Activated naive CD4-positive, alpha-beta T cell treated with anti-CD3 and anti-CD28 coated beads, Interleukin-2, amount 10 ng/mL, durations not matched to agents 7 days and 5 days (primary cell): ENCODE measurements around the gene ATP2B3.
A peak's percentile ranks its signal among the peaks of the same experiment; 100 is the strongest.

Experiments
- CTCF ChIA-PET: fragments of 350-600 bp; sonication (Branson Sonifier 250); formaldehyde crosslinking; loops from one replicate; lab custom pipeline; 2021; ENCODE audit warnings: antibody characterized with exemption; lab: Charles Lee
- DNase-seq: peaks from one replicate; pipeline ENCODE4 v3.0.0-alpha.2; 2020
- H3K27ac Mint-ChIP-seq: one replicate; pipeline ENCODE4 v1.8.0; 2021; ENCODE audit warnings: mild to moderate bottlenecking, moderate library complexity, mixed read lengths
- H3K27me3 Mint-ChIP-seq: one replicate; pipeline ENCODE4 v1.8.0; 2021; ENCODE audit warnings: mild to moderate bottlenecking, mixed read lengths
- H3K36me3 Mint-ChIP-seq: one replicate; pipeline ENCODE4 v1.8.0; 2021; ENCODE audit warnings: mixed read lengths
- H3K4me1 Mint-ChIP-seq: one replicate; pipeline ENCODE4 v1.8.0; 2021; ENCODE audit warnings: mixed read lengths
- H3K4me3 Mint-ChIP-seq: one replicate; pipeline ENCODE4 v1.8.0; 2021; ENCODE audit warnings: mild to moderate bottlenecking, moderate library complexity, mixed read lengths
- H3K9me3 Mint-ChIP-seq: one replicate; pipeline ENCODE4 v1.8.0; 2021; ENCODE audit warnings: mixed read lengths

Gene ATP2B3

DNA sequence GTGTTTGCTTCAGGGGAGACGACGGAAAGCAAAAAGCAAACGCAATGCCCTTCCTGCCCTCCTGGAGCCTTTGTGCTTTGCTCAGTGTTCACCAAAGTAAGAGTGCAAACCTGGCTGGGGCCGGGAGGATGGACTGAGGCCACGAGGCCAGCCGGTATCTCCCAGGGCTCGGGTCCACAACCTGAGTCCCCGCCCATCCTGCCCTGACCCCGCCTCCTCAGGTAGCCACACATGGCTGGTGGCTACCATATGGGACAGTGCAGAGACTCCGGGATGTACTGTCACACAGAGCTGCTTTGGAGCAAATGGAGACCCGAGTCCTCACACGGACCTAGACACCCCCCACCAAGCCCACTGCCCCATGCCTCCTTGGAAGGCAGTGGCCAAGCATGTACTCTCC lies 4.8 kb downstream of the ATP2B3 start:
- Mint-ChIP-seq H3K9me3 (no peaks in the 10 kb centered on the region), H3K27me3 (peaks cover 64% of the 10 kb centered on the region), H3K36me3 (no peaks in the 10 kb centered on the region), H3K27ac (no peak overlapping the region), H3K4me1 (peaks cover 3% of the 10 kb centered on the region), H3K4me3 (no peak overlapping the region)
- CTCF ChIA-PET: no interaction called here
- no peak for DNase-seq

DNA sequence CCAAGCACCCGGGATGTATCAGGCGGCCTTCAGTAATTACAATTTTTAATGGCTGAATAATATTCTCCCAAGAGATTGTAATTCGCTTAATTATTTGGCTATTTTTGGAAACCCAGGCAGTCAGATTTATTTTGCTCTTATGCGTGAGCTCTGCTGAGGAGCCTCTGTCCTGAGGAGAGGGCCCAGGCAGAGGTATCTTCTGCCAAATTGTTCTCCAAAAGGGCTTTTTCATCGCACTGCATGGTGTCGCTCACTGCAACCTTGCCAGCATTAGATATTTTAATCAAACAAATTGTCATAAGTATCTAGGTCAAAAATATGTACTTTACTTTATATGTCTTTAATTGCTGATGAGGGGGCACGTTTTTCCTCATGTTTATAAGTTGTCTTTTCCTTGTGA lies 5.8 kb downstream of the ATP2B3 start:
- Mint-ChIP-seq H3K4me1 (peaks cover 3% of the 10 kb centered on the region), H3K4me3 (no peak overlapping the region), H3K9me3 (no peaks in the 10 kb centered on the region), H3K27me3 (peaks cover 67% of the 10 kb centered on the region), H3K36me3 (no peaks in the 10 kb centered on the region), H3K27ac (no peak overlapping the region)
- CTCF ChIA-PET: interaction anchor here (1.6 kb wide), 1 partner anchor 16 kb away, joined by 3 read pairs; no protein-coding TSS in a partner anchor
- no peak for DNase-seq

DNA sequence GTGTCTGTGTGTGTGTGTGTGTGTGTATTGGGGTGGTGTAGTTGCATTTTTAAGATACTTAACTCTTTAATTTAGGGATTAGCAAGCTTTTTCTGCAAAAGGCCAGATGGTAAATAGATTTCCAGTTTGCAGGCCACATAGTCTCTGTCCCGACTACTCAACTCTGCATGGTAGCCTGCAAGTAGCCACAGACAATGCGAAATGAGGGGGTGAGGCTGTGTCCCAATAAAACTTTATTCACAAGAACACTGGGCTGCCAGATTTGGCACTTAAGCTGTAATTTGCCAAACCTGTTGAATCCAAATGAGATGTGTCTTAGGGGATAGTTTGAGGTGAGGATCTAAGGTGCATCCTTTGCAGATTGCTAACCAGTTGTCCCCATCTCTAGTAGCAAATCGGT lies 6.8 kb downstream of the ATP2B3 start:
- H3K4me1 Mint-ChIP-seq: no peaks in the 10 kb centered on the region
- DNase-seq: no peak
- no peaks in the 10 kb centered on the region for H3K9me3 Mint-ChIP-seq
- CTCF ChIA-PET: interaction anchor here (1.6 kb wide), 1 partner anchor 17 kb away, joined by 3 read pairs; no protein-coding TSS in a partner anchor
- H3K4me3 Mint-ChIP-seq: no peak overlapping the region
- no peaks in the 10 kb centered on the region for H3K36me3 Mint-ChIP-seq
- H3K27ac Mint-ChIP-seq: no peak overlapping the region
- peaks cover 58% of the 10 kb centered on the region for H3K27me3 Mint-ChIP-seq

DNA sequence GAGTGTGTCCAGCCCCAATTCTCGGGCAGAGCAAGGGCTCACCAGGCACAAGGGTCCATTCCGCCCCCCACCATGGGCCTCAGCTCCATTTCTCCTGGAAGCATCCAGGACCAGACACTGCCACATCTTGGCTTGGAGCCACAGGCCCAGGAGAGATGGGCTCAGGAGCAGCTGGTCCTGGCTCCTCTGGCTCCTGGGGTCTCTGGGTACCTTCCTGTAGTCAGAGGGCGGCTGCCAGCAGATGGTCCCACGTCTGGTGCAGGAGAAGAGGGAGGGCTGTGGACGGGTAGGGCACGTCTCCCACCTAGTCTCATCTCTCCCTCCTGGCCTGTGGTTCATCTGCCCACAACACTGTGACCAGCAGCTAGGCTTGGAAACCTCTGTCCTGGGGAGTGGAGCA lies 8.0 kb downstream of the ATP2B3 start:
- peaks cover 45% of the 10 kb centered on the region for H3K27me3 Mint-ChIP-seq
- CTCF ChIA-PET: no interaction called here
- H3K9me3 Mint-ChIP-seq: no peaks in the 10 kb centered on the region
- no peaks in the 10 kb centered on the region for H3K4me1 Mint-ChIP-seq
- no peak overlapping the region for H3K4me3 Mint-ChIP-seq
- H3K36me3 Mint-ChIP-seq: no peaks in the 10 kb centered on the region
- H3K27ac Mint-ChIP-seq: no peak overlapping the region
- DNase-seq: no peak

DNA sequence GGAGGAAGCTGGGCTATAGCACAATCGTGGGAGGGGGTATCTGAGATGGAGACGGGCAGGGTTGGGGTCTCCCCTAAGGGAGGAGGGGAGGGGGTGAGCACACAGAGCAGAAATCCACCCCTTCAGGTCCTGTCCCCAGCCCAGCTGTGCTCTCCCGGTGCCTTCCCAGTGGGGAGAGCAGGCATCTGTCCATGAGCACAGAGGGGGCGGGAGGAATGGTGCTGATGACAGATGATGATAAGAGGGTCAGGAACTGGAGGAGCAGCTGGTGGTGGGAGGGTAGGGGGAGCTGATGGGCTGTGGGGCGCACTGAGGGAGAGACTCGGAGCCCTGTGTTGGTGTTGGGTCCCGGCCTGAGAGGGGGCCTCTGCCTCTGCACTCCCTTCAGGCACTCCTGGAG lies 8.6 kb downstream of the ATP2B3 start:
- H3K4me1 Mint-ChIP-seq: no peaks in the 10 kb centered on the region
- DNase-seq: no peak
- no peak overlapping the region for H3K27ac Mint-ChIP-seq
- no peaks in the 10 kb centered on the region for H3K36me3 Mint-ChIP-seq
- peaks cover 39% of the 10 kb centered on the region for H3K27me3 Mint-ChIP-seq
- no peak overlapping the region for H3K4me3 Mint-ChIP-seq
- CTCF ChIA-PET: no interaction called here
- H3K9me3 Mint-ChIP-seq: no peaks in the 10 kb centered on the region

DNA sequence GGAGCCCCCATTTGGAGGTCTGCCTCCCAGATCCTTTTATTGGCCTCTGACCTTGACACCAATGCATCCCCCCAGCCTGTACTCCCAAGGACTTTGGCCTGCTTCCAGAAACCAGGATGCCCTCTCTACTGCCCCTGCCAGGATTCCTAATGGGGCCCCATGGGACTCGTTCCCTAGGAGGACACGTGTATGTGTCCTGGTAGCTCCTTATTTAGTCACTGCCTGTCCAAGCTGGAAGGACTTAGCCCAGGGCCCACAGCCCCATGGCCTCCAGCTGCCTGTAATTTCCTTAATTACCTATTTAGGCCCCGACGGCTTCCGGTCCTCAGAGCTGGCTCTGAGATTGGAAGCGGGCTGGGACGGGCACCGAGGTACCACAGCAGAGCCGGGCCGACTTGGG lies 9.4 kb downstream of the ATP2B3 start:
- Mint-ChIP-seq H3K4me3 (no peak overlapping the region), H3K27ac (no peak overlapping the region), H3K27me3 (peaks cover 32% of the 10 kb centered on the region), H3K4me1 (no peaks in the 10 kb centered on the region), H3K9me3 (no peaks in the 10 kb centered on the region), H3K36me3 (no peaks in the 10 kb centered on the region)
- CTCF ChIA-PET: no interaction called here
- no peak for DNase-seq

DNA sequence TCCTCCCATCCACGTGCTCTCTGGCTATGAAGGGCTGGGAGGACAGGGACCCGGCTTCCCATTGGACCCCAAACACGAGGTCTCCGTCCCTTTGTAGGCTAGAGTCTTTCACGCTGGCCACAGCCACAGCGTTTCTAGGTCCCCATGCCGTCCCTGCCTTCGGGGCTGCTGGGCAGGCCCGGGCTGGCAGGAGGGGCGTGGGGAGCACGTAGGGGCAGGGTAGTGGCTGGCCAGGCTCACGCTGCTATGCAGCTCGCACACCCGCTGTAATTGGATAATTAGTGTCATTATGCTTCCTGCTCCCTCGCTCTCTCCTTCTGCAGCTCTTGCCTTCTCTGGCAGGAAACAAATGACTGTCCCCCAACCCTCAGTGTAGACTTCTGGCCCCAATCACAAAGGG lies 9.8 kb downstream of the ATP2B3 start:
- no peaks in the 10 kb centered on the region for H3K4me1 Mint-ChIP-seq

DNA sequence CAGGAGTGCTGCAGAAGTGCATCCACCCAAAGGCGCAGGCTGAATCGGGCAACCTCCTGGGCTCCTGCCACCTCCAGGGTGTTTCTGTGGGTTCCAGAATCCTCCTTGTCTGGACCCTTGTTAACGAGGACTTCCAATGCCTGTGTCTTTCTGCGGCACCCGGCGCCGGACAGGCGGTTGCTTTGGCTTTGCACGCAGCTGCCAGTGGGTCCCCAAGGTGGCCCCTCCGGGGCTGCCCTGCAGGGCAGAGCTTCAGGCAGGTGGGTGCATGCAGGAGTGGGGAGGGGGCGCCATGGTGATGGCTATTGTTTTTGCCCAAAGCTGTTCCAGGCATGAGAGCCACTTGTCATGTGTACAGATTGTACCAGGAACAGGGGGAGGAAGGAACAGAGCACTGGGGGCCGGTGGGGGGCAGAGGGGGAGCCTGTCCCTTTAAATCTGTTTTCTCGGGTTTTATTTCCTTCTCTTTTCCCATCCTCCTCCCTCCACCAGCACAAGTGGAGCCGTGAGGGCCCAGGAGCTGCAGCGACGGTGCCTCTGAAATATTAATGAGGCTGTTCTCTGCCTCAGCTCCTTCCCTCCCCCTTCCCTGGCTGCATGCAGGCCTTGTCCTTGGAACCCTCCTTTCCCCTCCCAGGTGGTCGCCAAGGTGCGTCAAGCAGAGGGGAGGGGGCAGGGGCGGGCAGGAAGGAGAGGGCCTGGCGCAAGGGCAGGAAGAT lies 13.1 kb downstream of the ATP2B3 start:
- H3K27ac Mint-ChIP-seq: no peak overlapping the region
- DNase-seq: no peak
- no peaks in the 10 kb centered on the region for H3K4me1 Mint-ChIP-seq
- CTCF ChIA-PET: interaction anchor here (1.8 kb wide), 1 partner anchor 9 kb away, joined by 5 read pairs; no protein-coding TSS in a partner anchor
- H3K4me3 Mint-ChIP-seq: no peak overlapping the region
- peaks cover 16% of the 10 kb centered on the region for H3K27me3 Mint-ChIP-seq
- no peaks in the 10 kb centered on the region for H3K9me3 Mint-ChIP-seq
- H3K36me3 Mint-ChIP-seq: no peaks in the 10 kb centered on the region

More for the DNA sequence above, 9.8 kb downstream of the ATP2B3 start:
- DNase-seq: no peak
- no peak overlapping the region for H3K4me3 Mint-ChIP-seq
- H3K9me3 Mint-ChIP-seq: no peaks in the 10 kb centered on the region
- no peaks in the 10 kb centered on the region for H3K36me3 Mint-ChIP-seq
- H3K27me3 Mint-ChIP-seq: peaks cover 28% of the 10 kb centered on the region
- CTCF ChIA-PET: no interaction called here
- no peak overlapping the region for H3K27ac Mint-ChIP-seq

DNA sequence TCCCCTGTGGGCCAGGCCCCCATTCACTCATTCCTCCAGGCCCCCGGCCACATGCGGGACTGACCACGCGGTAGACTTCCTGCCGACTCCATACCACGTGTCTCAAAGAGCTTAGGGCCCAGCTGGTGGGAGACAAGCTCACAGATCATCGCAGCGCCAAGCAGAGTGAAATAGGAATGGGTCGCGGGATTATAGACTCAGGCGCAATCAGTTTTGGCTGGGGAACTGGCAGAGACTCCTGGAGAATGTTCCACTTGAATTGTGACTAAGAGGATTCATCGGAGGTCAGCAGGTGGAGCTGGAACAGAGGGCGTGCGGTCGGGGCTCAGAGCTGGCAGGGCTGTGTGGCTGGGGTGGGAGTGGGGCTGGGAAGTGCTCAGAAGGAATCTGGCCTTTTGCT lies 15.6 kb downstream of the ATP2B3 start:
- no peak overlapping the region for H3K4me3 Mint-ChIP-seq
- H3K4me1 Mint-ChIP-seq: no peaks in the 10 kb centered on the region
- H3K27ac Mint-ChIP-seq: no peak overlapping the region
- H3K36me3 Mint-ChIP-seq: no peaks in the 10 kb centered on the region
- CTCF ChIA-PET: no interaction called here
- no peak for DNase-seq
- H3K27me3 Mint-ChIP-seq: no peaks in the 10 kb centered on the region
- H3K9me3 Mint-ChIP-seq: no peaks in the 10 kb centered on the region

DNA sequence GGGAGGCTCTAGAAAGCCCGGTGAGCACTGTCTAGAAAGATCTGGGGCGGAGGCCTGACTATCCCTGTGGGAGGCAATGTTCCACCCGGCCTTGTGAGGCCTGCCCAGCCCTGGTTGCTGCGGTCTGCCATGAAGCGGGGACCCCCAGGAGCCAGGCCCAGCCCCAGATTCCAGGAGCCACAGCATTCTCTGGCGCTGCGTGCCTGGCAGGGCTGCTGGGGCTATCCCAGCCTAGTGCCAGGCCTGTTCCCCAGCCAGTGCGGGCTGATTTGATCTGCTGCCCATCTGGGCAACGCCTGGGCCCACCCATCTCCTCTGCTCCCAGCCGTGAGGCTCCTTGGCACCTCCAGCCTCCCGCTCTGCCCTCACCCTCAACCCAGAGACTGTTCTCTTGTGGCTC lies 19.6 kb downstream of the ATP2B3 start:
- peaks cover 10% of the 10 kb centered on the region for H3K27me3 Mint-ChIP-seq
- H3K4me3 Mint-ChIP-seq: no peak overlapping the region
- CTCF ChIA-PET: interaction anchor here (4.0 kb wide), 1 partner anchor 132 kb away, joined by 53 read pairs; no protein-coding TSS in a partner anchor

DNA sequence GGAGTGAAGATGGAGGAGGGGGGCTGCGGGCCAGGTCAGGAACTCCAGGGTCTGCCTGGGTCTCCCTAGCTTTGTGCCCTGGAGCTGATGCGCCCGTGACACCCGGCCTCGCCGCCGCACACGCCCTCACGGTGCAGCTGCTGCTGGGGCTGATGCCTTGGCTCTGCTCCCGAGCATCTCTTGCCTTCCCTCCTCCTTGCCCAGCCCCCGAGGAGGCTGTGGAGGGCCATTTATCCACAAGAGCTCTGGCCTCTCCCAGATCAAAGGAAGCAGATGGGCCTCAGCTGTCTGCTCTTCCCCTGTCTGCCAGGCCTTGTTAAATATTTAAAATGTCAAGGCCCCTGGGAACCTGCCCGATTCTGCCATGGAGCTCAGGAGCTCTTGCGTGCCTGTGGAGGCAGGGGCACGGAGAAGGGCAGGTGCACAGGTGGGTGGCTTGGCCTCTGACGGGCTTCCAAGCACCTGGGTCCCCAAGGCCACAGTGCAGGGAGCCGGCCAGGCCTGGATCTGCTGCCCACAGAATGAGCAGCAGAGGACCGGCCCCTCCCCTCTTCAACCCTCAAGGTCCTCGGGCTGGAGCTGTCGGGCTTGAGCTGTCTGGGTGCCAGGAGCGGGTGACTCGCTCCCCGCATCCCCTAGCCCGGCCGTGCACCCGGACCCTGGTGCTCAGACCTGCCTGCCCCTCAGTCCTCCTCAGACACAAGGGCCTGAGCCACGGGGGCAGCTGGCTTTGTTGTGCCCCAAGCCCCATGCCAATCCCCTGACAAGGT lies 20.3 kb downstream of the ATP2B3 start:
- no peak for DNase-seq
- Mint-ChIP-seq H3K36me3 (no peaks in the 10 kb centered on the region), H3K4me3 (no peak overlapping the region), H3K9me3 (no peaks in the 10 kb centered on the region), H3K4me1 (no peaks in the 10 kb centered on the region), H3K27me3 (peaks cover 10% of the 10 kb centered on the region), H3K27ac (no peak overlapping the region)
- CTCF ChIA-PET: interaction anchor here (1.9 to 4.0 kb wide), 3 partner anchors 113 to 131 kb away, joined by 7 to 53 read pairs (median 8); no protein-coding TSS in a partner anchor

More for the DNA sequence above, 19.6 kb downstream of the ATP2B3 start:
- DNase-seq: no peak
- no peaks in the 10 kb centered on the region for H3K36me3 Mint-ChIP-seq
- no peaks in the 10 kb centered on the region for H3K4me1 Mint-ChIP-seq
- H3K27ac Mint-ChIP-seq: no peak overlapping the region
- H3K9me3 Mint-ChIP-seq: no peaks in the 10 kb centered on the region

DNA sequence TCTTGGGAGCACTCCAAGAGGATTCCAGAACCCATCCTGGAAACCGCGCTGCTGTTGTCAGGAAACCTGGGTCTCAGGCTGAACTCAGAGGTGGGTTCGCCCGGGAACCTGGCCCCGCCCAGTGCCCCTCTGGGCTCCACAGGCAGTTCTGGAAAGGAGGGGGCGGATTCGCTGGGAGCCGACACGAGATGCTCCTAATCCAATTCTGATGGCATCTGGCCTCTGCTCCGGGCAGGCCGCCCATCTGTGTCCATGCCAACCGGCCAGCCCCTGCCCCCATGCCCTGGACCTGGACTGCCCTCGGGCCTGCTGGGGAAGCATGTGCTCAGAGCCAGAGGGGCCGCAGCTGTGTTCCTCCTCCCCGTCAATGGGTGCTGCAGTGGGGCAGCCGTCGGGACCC lies 21.0 kb downstream of the ATP2B3 start:
- CTCF ChIA-PET: interaction anchor here (1.1 to 4.0 kb wide), 9 partner anchors 8 to 130 kb away, joined by 3 to 53 read pairs (median 5); partner anchors contain the start of gene DUSP9
- H3K9me3 Mint-ChIP-seq: no peaks in the 10 kb centered on the region
- H3K36me3 Mint-ChIP-seq: no peaks in the 10 kb centered on the region
- H3K4me1 Mint-ChIP-seq: no peaks in the 10 kb centered on the region
- H3K4me3 Mint-ChIP-seq: no peak overlapping the region
- H3K27ac Mint-ChIP-seq: no peak overlapping the region
- peaks cover 10% of the 10 kb centered on the region for H3K27me3 Mint-ChIP-seq
- no peak for DNase-seq

DNA sequence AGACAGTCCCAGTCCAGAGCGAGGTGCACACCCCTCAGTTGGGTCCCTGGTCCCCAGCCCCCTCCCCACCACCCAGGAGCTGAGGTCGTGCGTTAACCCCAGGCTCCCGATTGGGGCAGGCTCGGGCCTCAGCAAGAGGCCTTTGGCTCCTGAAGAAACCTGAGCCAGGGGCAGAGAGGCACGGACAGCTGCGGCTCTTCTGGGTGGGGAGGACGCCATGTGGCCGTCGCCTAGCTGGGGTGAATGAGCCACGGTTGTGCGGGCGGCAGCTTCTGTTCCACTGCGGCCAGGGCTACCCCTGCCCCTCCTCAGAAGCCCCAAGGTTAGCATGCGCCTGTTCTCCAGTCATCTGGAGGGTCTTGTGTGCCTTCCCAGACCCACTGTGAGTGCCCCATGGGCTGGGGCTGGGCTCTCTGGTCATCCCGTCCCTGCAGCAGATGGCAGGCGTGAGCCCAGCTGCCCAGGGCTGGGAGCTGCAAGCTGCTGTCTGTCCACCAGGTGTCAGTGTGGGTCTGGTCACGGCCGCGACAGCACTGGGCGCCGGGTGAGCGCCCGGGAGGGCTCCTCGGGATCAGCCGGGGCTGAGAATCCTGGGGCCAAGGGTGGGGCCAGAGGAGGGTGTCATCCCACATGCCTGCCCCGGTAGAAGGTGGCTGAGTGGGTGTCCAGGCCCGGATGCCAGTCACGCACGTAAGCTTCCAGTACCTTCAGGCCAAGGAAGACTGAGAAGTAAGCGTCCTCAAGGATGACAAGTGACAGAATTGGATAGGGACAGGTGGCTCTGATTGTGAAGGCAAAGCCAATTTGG lies 21.9 kb downstream of the ATP2B3 start:
- DNase-seq: peak; percentile 68
- Mint-ChIP-seq H3K27me3 (peaks cover 10% of the 10 kb centered on the region), H3K27ac (no peak overlapping the region), H3K9me3 (no peaks in the 10 kb centered on the region), H3K36me3 (no peaks in the 10 kb centered on the region), H3K4me1 (no peaks in the 10 kb centered on the region), H3K4me3 (no peak overlapping the region)
- CTCF ChIA-PET: interaction anchor here (0.6 to 4.0 kb wide), 26 partner anchors 9 to 507 kb away, joined by 3 to 53 read pairs (median 4); partner anchors contain the start of genes DUSP9 and HAUS7

DNA sequence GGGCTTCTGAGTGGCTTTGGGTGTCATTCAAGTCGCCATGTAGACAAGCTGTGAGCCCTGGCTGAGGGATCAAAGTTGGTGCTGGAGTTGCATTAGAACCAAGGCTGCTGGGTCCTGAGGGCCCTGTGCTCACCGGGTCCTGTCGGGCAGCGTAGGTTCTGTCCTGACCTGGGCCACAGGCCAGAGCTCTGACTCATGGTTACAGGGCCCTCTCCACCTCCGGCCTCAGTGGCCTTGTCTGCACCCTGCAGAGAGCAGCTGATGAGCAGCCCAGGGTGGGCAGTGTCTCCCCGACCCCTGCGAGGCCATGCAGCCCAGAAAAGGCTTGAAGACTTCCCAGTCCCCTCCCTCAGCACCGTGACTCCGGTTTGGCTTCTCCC lies 22.5 kb downstream of the ATP2B3 start:
- Mint-ChIP-seq H3K4me3 (no peak overlapping the region), H3K27ac (no peak overlapping the region), H3K27me3 (peaks cover 10% of the 10 kb centered on the region), H3K36me3 (no peaks in the 10 kb centered on the region), H3K4me1 (no peaks in the 10 kb centered on the region), H3K9me3 (no peaks in the 10 kb centered on the region)
- CTCF ChIA-PET: interaction anchor here (0.8 to 4.0 kb wide), 22 partner anchors 10 to 508 kb away, joined by 3 to 53 read pairs (median 5); partner anchors contain the start of genes DUSP9 and HAUS7
- no peak for DNase-seq
